ENCODE results near the gene MAFG.
A peak's percentile ranks its signal among the peaks of the same experiment; 100 is the strongest.

MAFG gene

DNA sequence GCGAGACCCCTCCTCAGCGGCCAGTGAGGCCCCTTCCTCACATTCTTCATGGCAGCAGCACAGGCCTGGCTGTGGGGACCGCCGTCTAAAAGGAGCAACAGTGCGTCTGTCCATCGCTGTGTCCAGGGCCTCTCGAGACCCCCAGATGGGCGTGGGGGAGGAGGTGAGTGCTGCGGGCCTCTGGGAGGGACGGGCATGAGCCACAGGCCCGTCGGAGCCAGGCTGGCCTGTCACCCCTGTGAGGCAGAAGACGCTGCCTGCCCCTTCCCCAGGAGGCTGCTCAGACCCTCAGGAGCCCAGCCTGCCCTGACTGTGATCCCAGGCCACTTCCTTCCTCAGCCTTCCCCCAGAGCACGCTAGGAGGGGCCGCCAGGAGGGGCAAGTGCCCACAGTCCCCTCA is 11.7 kb upstream of the MAFG start:
- no peak for DNase-seq

DNA sequence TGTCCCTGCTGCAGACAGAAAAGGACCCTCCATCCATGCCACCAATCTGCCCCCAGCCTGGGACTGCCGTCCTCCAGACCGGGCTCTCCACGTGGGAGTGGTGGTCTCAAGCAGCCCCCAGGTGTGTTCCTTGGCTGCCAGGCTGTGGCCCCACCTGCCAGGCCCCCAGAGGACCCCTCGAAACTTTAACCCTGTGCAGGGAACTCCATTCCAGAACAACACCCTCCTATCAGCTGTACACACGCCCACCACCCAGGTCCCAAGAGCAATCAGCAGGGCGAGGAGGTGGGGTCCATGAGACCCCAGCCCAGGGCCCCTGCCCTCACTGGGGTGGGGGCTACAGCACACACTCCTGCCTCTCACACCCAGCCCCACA is 8.2 kb upstream of the MAFG start:
- no peak for DNase-seq

DNA sequence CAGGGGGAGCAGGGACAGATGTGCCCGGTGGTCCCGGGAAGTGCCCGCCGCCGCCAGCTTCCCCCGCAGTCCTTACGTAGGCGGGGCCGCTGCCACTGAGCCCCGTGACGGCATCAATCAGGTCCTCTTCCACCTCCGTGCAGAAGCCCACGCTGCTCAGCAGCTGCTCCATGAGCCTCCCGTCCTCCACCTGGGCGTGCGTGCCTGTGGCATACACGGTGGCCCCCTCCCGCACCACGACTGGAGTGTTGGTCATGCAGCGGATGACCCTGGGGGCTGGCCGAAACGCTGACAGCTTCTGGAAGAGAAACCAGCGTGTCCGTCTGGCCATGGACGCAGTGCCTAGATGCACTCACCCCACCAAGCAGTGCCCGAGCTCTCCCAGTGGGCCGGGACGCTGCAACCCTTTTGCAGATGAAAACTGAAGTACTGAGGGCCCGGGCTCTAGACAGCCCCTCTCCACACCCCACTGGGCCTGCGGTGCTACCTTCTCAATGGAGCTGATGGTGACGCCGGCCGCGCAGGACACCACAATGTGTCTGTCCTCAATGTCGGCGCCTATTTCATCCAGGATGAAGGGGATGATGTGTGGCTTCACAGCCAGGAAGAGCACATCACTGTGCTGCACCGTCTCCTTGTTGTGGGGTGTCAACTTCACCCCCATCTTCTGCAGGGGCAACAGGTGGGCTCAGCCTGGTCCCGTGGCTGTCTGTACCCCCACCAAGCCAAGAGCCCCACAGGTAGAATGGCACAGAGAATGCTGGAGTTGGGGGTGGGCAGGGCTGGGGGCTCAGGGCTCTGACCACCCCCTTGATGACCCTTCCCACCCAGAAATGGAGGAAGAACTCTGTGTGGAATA is 7.5 kb upstream of the MAFG start:
- no peak for DNase-seq

DNA sequence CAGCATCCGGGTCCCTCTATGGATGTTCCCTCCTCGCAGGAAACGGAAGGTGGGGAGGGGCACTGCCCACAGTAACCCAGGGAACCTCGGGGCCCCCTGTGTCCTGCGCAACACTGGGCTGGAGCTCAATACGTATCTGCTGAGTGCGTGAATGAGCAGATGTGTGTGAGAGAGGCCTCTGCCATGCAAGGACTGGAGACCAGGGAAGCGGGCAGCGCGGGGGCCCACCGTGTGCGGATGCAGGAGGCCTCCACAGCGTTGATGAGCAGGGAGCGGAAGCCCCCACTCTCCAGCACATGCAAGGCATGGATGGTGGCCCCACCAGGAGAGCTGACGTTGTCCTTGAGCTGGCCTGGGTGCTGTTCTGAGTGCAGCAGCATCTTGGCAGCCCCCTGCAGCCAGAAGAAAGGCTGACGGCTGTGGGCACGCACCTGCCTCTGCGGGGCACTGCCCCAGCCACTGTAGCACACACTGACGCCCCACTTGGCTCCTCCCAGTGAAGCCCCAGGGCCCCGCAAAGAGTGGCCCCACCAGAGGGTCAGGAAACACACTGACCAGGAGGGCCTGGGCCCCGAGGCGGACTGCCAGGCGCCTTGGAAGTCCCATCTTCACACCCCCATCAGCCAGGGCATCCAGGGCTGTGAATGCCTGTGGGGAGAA is 6.7 kb upstream of the MAFG start:
- no peak for DNase-seq

DNA sequence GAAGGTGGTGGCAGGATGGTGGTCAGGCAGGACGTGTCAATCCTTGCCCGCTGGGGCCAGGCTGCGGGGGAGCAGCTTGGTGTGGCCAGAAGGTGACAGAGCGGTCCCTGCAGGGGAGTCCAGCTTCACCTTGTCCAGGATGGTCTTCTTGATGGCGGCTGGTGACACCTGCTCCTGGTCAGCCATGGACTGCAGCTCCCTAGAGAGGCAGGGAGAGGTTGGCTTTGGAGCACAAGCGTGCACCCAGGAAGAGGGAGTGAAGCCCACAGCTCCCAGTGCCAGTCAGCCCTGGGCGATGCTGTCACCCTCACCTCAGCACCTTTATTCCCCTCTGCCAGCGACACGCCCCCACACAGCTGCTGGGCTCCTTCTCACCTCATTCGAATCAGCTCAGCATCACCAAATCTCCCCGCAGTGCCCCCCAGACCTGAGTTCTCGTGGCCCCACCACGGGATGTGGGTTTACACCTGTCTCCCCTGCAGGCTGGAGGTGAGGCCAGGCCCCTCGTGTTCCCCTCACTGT is 5.7 kb upstream of the MAFG start:
- DNase-seq: no peak

DNA sequence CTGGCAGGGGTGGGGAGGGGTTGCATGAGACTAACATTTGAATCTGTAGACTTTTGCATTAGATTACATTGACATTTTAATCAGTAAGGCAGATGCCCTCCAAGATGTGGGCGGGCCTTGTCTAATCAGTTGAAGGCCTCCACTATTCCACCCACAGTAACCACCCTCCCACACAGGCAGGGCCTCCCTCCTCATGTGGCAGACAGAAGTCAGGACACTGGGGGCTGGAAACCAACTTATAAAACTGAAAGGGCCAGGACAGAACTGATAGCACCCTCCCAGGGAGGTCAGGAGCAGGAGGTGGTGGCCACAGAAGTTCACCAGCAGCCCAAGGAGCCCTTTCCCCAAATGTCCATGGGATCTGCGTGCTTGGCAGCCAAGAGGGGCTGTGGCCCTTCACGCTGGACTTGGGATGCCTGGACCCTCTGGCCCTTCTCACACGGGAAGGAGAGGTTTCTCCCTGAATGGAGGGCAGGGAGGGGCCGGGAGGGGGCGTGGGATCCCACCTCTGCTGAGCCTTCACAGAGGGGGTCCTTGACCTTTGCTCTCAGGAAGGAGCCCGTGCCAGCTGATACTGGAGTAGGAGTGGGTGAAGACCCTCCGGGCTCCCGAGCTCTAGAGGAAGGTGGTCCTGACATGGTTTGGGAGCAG is 4.9 kb upstream of the MAFG start:
- DNase-seq: no peak

DNA sequence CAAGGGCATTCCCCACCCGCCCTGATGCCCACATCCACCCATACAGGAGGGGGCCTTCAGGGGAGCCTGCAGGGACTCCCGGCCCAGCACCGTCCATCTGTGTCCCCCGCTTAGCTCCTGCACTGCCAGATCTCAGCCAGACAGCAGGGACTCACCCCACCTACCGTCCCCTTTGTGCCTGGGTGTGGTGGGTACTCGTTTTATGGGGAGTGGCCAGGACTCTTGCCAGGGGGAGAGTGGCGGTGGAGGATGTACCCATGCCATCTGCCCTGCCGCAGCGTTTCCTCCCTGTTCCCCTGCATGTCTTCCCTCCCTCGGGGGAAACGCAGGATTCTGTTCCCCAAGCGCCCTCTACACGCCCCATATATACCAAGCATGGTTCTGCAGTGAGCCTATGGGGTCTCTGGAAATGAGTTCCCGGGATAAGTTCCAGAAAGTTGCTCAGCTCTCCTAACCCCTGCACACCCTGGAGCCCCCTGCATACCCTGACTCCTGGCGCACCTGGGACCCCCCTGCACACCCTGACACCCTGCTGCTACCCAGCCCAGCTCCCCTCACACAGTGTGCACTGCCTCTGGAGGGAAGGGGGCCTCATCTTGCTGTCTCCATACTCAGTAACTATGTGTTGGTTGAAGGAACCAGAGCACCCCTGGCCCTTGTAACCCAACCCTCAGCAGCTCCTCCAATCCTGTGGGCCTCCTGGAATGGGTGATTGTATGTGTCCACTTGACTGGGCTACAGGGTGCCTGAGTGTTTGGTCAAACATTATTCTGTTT is 4.2 kb upstream of the MAFG start:
- no peak for DNase-seq

DNA sequence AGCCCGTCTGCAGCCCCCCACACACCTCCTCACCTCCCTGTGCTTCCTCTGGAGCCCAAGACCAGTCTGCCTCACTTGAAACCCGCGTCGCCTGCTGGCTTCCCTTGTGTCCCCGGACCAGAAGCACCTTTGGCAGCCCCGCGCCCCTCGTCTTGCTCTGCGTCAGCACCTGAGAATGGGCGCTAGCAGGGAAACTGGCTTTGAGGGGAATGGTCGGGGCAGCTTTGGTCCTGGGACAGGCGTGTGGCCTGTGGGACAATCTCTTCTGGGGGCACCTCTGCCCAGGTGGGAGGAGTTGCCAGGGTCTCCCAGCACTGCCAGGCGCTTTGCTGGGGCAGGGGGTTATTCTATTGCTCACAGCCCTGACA is 3.6 kb upstream of the MAFG start:
- DNase-seq: no peak

DNA sequence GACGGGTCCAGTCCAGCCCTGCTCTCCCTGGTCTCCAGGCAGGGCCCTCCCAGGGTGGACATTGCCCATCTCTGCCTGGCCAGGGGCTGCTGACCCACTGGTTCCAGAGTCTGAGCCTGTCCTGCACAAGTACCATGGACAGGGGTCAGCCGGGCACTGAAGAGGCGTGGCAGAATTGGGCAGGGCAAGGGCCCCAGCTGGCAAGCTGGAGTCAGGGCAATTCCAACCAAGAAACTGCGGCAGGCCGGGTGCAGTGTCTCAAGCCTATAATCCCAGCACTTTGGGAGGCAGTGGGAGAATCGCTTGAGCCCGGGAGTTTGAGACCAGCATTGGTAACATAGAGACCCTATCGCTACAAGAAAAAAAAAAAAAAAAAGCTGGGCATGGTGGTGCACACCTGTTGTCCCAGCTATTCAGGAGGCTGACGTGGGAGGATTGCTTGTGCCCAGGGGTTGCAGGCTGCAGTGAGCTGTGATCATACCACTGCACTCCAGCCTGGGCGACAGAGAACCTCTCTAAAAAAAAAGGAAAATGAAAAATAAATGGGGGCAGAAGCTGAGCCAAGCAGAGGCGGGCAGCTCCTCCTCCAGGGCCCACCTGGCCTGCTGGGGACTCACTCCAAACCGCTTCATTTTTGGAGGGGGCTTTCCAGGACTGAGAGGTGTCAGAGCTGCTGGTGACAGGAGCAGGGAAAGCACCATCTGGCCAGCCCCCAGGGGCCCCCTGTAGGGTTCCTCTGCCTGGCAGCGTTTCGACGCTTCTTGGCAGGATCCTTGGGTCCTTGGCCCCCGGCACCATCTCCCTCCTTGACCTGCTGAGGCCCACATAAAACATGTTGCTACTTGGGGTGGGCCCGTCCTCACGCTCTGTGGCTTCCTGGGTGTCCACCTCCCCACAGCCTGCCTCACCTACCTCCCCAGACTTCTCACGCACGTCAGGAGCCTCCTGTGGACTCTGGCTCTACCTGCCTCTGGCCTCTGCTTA is 2.9 kb upstream of the MAFG start:
- no peak for DNase-seq

DNA sequence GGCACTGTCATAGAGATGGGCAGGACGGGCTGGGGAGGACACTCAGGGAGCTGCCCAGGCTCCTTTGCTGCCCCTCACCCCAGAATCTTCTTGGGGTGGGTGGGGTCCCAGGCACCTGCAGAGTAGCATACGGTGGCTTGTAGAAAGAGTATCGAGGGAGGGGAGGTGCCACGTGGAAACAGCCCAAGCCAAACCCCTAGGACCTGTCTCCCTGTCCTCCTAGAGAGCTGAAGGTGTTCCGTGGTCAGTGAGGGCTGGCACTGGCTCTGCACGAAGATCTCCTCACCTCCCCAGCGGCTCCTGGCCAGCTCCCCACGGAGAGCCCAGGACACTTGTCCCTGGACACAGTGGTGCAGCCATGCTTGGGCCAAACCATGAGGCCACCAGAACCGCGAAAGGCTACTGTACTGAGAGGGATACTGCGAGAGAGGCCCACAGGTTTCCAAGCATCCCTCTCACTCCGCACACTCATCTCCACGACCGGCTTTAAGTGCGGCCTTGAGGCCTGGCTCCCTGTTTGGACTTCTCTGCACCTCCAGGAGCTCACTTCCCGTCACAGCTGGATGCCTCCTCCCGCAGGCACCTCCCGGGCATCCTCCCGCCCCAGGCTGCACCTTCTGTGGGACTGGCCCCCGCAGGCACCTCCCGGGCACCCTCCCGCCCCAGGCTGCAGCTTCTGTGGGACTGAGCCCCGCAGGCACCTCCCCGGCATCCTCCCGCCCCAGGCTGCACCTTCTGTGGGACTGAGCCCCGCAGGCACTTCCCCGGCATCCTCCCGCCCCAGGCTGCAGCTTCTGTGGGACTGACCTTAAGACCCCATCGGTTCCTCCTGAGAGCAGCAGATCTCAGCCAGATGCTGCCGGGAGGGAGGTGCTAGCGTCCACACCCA is 2.0 kb upstream of the MAFG start:
- DNase-seq: no peak

DNA sequence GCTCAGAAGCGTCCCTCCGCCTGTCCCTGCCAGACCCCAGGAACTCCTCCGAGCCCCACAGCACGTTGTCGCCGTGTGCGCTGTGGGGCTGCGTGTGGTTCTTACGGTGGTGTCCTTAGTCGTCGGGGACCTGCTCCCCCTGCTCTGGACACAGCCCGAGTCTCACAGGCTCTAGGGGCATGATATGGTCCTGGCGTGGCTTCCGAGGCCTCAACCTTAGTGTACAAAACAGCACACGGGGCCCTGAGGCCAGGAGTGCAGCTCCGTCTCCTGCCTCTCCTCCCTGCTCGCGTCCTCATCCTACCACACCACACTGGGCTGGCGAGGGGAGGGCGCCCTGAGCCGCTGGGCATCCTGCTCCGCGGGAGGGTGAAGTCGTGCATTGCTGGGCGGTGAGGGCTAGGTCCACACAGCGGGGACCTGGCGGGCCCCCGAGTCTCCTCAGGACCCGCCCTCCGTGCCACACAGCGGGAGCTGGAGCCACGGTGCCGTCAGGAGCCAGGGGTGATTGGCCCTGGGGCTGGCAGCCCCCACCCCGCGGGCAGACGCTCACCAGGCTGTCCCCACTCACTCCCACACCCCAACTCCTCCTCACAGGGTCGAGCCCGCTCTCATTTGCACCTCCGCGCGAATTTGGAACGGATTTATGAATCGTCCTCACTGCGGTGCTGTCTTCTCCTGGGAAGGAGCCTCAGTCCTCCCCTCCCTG is 1.2 kb upstream of the MAFG start:
- DNase-seq: no peak

DNA sequence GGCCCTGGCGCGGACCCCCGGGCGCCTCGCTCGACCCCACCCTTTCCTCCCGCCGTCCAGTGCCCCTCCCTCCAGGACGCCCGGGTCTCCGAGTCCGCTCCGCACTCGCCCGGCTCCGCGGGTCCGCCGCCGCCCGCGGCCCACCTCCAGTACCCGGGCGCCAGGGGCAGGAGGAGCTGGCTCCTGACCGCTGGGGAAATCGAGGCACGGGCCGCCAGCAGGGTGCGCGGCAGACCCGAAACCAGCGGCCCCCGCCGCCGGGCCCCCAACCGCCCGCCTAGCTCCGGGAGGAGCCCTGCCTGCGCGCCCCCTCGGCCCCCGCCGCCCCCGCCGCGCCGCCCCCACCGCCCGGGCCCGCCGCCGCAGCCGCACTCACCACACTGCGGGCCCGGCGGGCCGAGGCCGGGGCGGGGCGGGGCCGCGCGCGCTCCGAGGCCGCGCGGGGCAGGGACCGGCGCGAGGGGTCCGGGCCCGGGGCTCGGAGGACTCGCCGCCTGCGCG is 333 bp downstream of the MAFG start:
- DNase-seq: no peak

DNA sequence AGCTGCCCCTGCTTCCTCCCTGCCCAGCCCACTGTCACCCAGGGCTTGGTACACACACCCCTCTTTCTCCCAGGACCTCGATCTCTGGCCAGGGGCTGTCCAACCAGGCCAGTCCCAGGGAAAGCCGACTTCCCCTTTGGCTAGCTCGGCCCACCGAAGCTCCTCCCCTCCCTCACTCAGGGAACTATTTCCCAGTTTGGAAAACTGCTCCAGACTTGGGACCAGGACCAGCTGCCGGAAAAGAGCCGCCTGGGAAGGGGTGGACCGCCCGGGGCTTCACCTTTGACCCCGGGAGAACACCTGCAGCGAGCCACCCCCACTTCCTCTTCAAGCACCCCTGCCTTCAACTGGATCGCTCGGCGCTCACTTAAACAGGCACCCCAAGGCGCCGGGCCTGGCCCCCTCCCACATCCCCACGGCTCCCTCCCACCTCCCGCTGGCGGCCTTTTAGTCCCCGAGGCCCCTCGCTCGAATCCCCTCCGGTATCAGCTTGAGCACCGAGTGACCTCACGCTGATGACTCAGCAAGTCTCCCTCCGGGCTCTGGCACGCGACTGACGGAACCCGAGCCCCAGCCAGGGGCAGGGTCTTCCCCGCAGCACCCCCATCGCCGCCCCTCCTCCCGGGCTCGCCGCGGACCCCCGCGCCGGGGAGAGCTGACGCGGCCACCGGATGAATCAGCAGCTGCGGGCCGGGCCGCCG is 934 bp downstream of the MAFG start:
- peak; percentile 69 for DNase-seq

DNA sequence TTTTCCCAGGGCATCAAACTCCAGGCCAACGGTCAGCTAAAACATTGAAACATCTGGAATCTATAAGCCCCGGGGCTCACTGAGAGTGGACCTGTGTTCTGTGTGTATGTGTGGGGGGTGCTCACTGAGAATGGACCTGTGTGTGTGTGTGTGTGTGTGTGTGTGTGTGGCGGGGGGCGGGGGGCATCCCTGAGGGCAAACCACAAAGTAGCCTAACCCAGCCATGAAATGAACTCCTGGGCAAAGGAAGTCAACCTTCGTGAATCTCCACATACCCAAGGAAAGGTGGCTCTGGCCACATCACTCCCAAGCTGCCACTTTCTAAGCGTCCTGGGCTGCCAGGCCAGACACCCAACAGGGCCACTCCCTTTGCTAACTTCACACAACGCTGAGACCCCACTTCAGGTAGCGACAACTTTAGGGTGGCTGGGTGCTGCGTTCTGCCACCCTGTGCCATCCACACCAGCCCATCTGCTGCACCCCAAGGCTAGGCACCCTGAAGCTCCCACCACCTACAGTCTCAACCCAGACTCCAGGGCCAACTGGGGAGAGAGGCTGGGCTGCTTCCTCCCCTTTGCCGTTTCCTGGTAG is 1.6 kb downstream of the MAFG start:
- DNase-seq: no peak

DNA sequence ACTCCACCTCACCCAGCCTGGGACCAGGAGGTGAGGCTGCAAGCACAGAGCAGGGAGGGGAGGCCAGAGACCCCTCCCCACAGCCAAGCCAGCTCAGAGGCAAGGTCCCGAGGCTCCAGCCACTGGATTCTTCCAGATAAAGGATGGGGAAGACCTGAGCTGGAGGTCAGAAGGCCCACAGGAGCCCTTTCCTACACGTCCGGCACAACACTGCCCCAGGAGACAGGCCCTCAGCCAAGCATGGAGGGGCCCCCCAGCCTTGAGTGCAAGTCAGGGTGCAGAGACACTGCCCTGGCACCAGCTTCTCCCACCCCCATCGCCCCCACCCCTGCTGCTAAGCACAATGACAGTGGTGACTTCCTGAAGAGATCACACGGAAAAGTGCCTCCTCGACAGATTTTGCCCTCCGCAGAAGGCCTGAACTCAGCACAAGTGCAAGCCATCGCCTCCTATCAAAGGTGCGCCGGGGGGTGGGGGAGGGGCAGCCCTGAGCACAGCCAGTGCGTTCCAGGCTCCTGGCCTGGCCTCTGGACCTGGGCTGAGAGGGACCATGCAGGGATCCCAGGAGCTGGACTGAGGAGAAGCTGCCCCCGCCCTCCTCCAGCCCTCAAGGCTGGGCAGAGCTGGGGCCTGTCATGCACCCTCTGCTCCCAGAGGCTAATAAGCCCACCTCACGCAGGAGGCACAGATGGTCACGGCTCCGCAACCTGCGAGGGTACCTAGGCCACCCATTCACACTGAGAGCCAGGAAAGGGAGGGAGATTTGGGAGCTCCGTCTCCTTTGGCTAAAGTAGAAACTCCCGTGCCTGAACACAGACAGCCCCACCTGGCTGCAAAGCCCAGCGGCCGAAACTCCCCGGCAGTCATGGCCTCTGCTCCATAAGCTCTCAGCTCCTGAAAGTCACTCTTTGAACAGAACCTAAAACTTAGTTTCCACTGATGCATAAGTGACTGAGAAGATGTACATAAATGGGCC is 2.7 kb downstream of the MAFG start:
- no peak for DNase-seq

DNA sequence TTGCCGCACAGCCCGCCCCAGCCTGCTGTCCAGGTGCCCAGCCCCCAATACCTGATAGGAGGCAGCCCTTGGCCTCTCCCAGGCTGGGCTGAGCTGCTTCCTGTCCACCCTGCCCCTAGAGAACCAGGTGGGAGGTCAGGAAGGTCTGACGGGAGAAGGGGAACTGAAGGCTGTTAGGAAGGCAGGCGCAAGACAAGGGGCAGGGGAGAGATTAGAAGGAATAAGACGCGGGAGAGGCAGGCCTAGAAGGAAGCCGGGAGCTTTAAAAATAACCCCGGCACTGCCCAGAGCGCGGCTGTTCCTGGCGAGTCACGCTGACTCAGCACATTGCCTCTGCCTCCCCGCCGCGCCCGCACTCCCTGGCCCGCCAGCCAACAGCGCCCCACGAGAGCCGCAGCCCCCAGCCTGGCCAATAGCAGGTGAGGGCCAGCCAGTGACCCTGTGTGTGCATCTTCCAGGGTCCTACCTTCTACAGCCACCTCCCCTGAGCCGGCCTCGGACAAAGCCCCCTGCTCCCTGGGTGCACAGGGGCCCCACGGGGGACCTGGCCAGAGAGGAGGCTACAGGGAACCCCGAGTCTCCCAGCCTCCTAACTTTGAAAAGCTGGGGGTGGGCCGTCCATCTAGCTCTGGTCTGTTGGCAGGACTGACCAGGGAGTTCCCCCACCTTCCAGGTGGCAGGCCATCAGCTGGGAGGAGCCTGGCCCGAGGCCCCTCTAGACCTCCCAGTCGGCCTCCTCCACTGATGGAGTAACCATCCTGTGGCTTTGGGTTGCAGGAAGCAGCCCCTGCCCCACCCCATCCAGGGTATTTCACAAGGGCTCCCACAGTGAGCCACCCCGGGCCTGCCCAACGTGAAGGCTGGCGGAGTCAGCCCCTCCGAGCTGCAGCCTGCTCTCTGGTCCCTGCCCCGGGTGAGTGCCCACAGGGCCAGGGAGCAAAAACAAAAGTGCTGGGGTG is 4.0 kb downstream of the MAFG start:
- peak; percentile 75 for DNase-seq
